ENCODE data around the gene TRAK1. TPM values are rescaled to one million over a fixed set of nuclear protein-coding genes. Genes with fewer than 3 reads are reported as not detected.

The TRAK1 gene
- total RNA-seq, 1 donor from 2014 or later, result 41.0 TPM

GRCh38 chr3:42070089-42070488, 21.1 kb upstream of the TRAK1 start:
- Mint-ChIP-seq H3K9me3 (no peaks in the 10 kb centered on the region), H3K4me3 (no peak overlapping the region), H3K4me1 (peaks cover 76% of the 10 kb centered on the region), H3K36me3 (ENCODE audit: low read depth) (no peaks in the 10 kb centered on the region), H3K27ac (ENCODE audit: unreplicated experiment) (no peak overlapping the region), H3K27me3 (ENCODE audit: low read depth) (no peaks in the 10 kb centered on the region)
- TF ChIP-seq CTCF (conservative IDR thresholded peaks at IDR 0.05), result no peak
- no peak for DNase-seq (ENCODE audit: low read depth, low spot score)

GRCh38 chr3:42070524-42070923, 20.6 kb upstream of the TRAK1 start:
- DNase-seq (ENCODE audit: low read depth, low spot score), result no peak
- no peaks in the 10 kb centered on the region for H3K9me3 Mint-ChIP-seq
- H3K4me3 Mint-ChIP-seq, result no peak overlapping the region
- TF ChIP-seq CTCF (conservative IDR thresholded peaks at IDR 0.05), result no peak
- H3K36me3 Mint-ChIP-seq (ENCODE audit: low read depth), result no peaks in the 10 kb centered on the region
- no peak overlapping the region for H3K27ac Mint-ChIP-seq (ENCODE audit: unreplicated experiment)
- no peaks in the 10 kb centered on the region for H3K27me3 Mint-ChIP-seq (ENCODE audit: low read depth)
- H3K4me1 Mint-ChIP-seq, result peaks cover 76% of the 10 kb centered on the region

GRCh38 chr3:42071904-42072812, 19.0 kb upstream of the TRAK1 start:
- H3K27ac Mint-ChIP-seq (ENCODE audit: unreplicated experiment), result peak overlapping the region; percentile 79
- TF ChIP-seq CTCF (conservative IDR thresholded peaks at IDR 0.05), result no peak
- H3K4me3 Mint-ChIP-seq, result peak overlapping the region; percentile 11
- H3K36me3 Mint-ChIP-seq (ENCODE audit: low read depth), result peaks cover 6% of the 10 kb centered on the region
- no peaks in the 10 kb centered on the region for H3K27me3 Mint-ChIP-seq (ENCODE audit: low read depth)
- no peak for DNase-seq (ENCODE audit: low read depth, low spot score)
- peaks cover 6% of the 10 kb centered on the region for H3K9me3 Mint-ChIP-seq
- peaks cover 63% of the 10 kb centered on the region for H3K4me1 Mint-ChIP-seq

GRCh38 chr3:42072831-42073301, 18.3 kb upstream of the TRAK1 start:
- H3K27ac Mint-ChIP-seq (ENCODE audit: unreplicated experiment), result peak overlapping the region; percentile 79
- no peak for TF ChIP-seq CTCF (conservative IDR thresholded peaks at IDR 0.05)
- H3K4me1 Mint-ChIP-seq, result peaks cover 56% of the 10 kb centered on the region
- H3K36me3 Mint-ChIP-seq (ENCODE audit: low read depth), result peaks cover 8% of the 10 kb centered on the region
- no peak for DNase-seq (ENCODE audit: low read depth, low spot score)
- peak overlapping the region; percentile 11 for H3K4me3 Mint-ChIP-seq
- peaks cover 6% of the 10 kb centered on the region for H3K9me3 Mint-ChIP-seq
- H3K27me3 Mint-ChIP-seq (ENCODE audit: low read depth), result no peaks in the 10 kb centered on the region

- no peak for TF ChIP-seq CTCF (conservative IDR thresholded peaks at IDR 0.05)
- H3K4me1 Mint-ChIP-seq, result peaks cover 52% of the 10 kb centered on the region
Measured at GRCh38 chr3:42077785-42078184, 13.4 kb upstream of the TRAK1 start.

More at GRCh38 chr3:42077785-42078184, 13.4 kb upstream of the TRAK1 start:
- DNase-seq (ENCODE audit: low read depth, low spot score), result no peak
- Mint-ChIP-seq H3K36me3 (ENCODE audit: low read depth) (peaks cover 18% of the 10 kb centered on the region), H3K9me3 (peaks cover 6% of the 10 kb centered on the region), H3K27me3 (ENCODE audit: low read depth) (no peaks in the 10 kb centered on the region), H3K4me3 (no peak overlapping the region), H3K27ac (ENCODE audit: unreplicated experiment) (no peak overlapping the region)

Measured in neural crest cell (in vitro differentiated cells).